GM23338 (cell line): ENCODE results near the gene ZNF292. TPM values are rescaled to one million over a fixed set of nuclear protein-coding genes. Genes with fewer than 3 reads are reported as not detected.

ENCODE experiments used
- ATAC-seq: fragments of 200-7000 bp; cut with Tn5 transposase; 3 replicates; pipeline ENCODE4 v1.9.1; 2020
- DNase-seq: peaks from one replicate; pipeline ENCODE4 v3.0.0-alpha.2; 2015; ENCODE audit warnings: low spot score
- H2AFZ ChIP-seq: fragments of 200-600 bp; sonication (generic); 2 replicates; pipeline ENCODE4 v1.8.0; 2016; ENCODE audit warnings: antibody characterized with exemption, mild to moderate bottlenecking, moderate library complexity
- H3F3A ChIP-seq: fragments of 200-600 bp; sonication (generic); replicated peaks from 2 replicates; pipeline ENCODE4 v1.8.0; 2017; ENCODE audit warnings: antibody characterized with exemption, mixed run types, low read depth
- H3K27ac ChIP-seq: fragments of 200-600 bp; sonication (generic); 2 replicates; pipeline ENCODE4 v1.6.1; 2016; ENCODE audit warnings: low read depth
- H3K27me3 ChIP-seq: fragments of 200-600 bp; sonication (generic); 2 replicates; pipeline ENCODE4 v1.8.0; 2016; ENCODE audit warnings: mild to moderate bottlenecking, mixed run types, moderate library complexity; ENCODE audit not compliant: insufficient read depth
- H3K36me3 ChIP-seq: fragments of 200-600 bp; sonication (generic); 2 replicates; pipeline ENCODE4 v1.8.0; 2016; ENCODE audit warnings: mild to moderate bottlenecking; ENCODE audit not compliant: insufficient read depth
- H3K4me1 ChIP-seq: fragments of 200-600 bp; sonication (generic); 2 replicates; pipeline ENCODE4 v1.8.0; 2016; ENCODE audit warnings: mild to moderate bottlenecking, moderate library complexity; ENCODE audit not compliant: insufficient read depth
- H3K4me2 ChIP-seq: fragments of 200-600 bp; sonication (generic); 2 replicates; pipeline ENCODE4 v1.7.1; 2017; ENCODE audit warnings: mixed run types
- H3K4me3 ChIP-seq: fragments of 200-600 bp; sonication (generic); 2 replicates; pipeline ENCODE4 v1.6.1; 2016; ENCODE audit warnings: mixed run types
- H3K79me2 ChIP-seq: fragments of 200-600 bp; sonication (generic); replicated peaks from 2 replicates; pipeline ENCODE4 v1.8.0; 2017; ENCODE audit warnings: mild to moderate bottlenecking; ENCODE audit not compliant: insufficient read depth
- H3K9me2 ChIP-seq: fragments of 200-600 bp; sonication (generic); 2 replicates; pipeline ENCODE4 v1.8.0; 2017; ENCODE audit not compliant: insufficient read depth
- H4K20me1 ChIP-seq: fragments of 200-600 bp; sonication (generic); replicated peaks from 2 replicates; pipeline ENCODE4 v1.8.0; 2017; ENCODE audit warnings: mild to moderate bottlenecking; ENCODE audit not compliant: insufficient read depth
- H3K27ac Mint-ChIP-seq: 2 replicates; pipeline ENCODE4 v1.8.0; 2020; ENCODE audit warnings: inconsistent platforms, mild to moderate bottlenecking, moderate library complexity, mixed read lengths
- H3K27me3 Mint-ChIP-seq: 3 replicates; pipeline ENCODE4 v1.8.0; 2022; ENCODE audit warnings: low read depth, mild to moderate bottlenecking, moderate library complexity, mixed read lengths, inconsistent platforms; ENCODE audit not compliant: insufficient read depth, poor library complexity
- H3K36me3 Mint-ChIP-seq: 3 replicates; pipeline ENCODE4 v1.8.0; 2021; ENCODE audit warnings: low read depth, mild to moderate bottlenecking, inconsistent platforms, moderate library complexity, mixed read lengths
- H3K4me1 Mint-ChIP-seq: 3 replicates; pipeline ENCODE4 v1.8.0; 2020; ENCODE audit warnings: mild to moderate bottlenecking, inconsistent platforms, mixed read lengths
- H3K4me3 Mint-ChIP-seq: 3 replicates; pipeline ENCODE4 v1.8.0; 2021; ENCODE audit warnings: moderate library complexity, mild to moderate bottlenecking, inconsistent platforms, mixed read lengths
- H3K9me3 Mint-ChIP-seq: 3 replicates; pipeline ENCODE4 v1.8.0; 2020; ENCODE audit warnings: moderate library complexity, mild to moderate bottlenecking, inconsistent platforms, mixed read lengths
- EZH2 ChIP-seq: fragments of 200-600 bp; sonication (generic); IDR thresholded peaks from one replicate; pipeline ENCODE4 v1.8.0; 2017; ENCODE audit warnings: antibody characterized with exemption, mild to moderate bottlenecking, low read depth; ENCODE audit not compliant: unreplicated experiment
- EZH2phosphoT487 ChIP-seq: fragments of 200-600 bp; sonication (generic); IDR thresholded peaks from one replicate; pipeline ENCODE4 v1.8.1; 2018; ENCODE audit warnings: antibody characterized with exemption; ENCODE audit not compliant: unreplicated experiment
- NANOG ChIP-seq: IDR thresholded peaks from 2 replicates; pipeline ENCODE4 v1.6.1; 2016; ENCODE audit warnings: antibody characterized with exemption, borderline replicate concordance
- POLR2AphosphoS5 ChIP-seq: IDR thresholded peaks from 2 replicates; pipeline ENCODE4 v1.6.1; 2016; ENCODE audit warnings: antibody characterized with exemption, low read depth
- STAT1 ChIP-seq: IDR thresholded peaks from one replicate; pipeline ENCODE4 v1.6.1; 2016; ENCODE audit warnings: antibody characterized with exemption; ENCODE audit not compliant: unreplicated experiment
- ZNF114 ChIP-seq: fragments of 250-450 bp; sonication (Bioruptor Pico); IDR thresholded peaks from 2 replicates; pipeline ENCODE4 v1.5.0; 2020; ENCODE audit warnings: mild to moderate bottlenecking, moderate library complexity
- ZNF331 ChIP-seq: fragments of 250-450 bp; sonication (Bioruptor Pico); IDR thresholded peaks from 2 replicates; pipeline ENCODE4 v1.5.0; 2020; ENCODE audit warnings: low read depth, mild to moderate bottlenecking, moderate library complexity
- polyA plus RNA-seq: library from polyadenylated mRNA; unstranded; fragments of >200 nt; fragmentation: Nextera tagmentation; extraction: Ambion mirVana; gene quantifications from 2 replicates; pipeline ENCODE4 v1.2.1, GENCODE V29; 2016
- total RNA-seq: library from RNA; depleted of rRNA; stranded (reverse); fragments of >200 nt; shearing (Covaris generic); gene quantifications from 2 replicates; pipeline ENCODE4 v1.2.3, GENCODE V29; 2014
- TF ChIP-seq, protein P1 (sequence below): fragments of 250-450 bp; sonication (Bioruptor Pico); IDR thresholded peaks from 2 replicates; pipeline ENCODE4 v1.5.0; 2020; ENCODE audit warnings: mild to moderate bottlenecking, moderate library complexity
- TF ChIP-seq, protein P2 (sequence below), 2 experiments: fragments of 200-600 bp in 1 of 2; sonication (generic) in 1 of 2; conservative IDR thresholded peaks; 2 replicates each; pipeline versions ENCODE4 v1.5.1 to v1.6.1; 2016 to 2017; ENCODE audit warnings: antibody characterized with exemption in 2 of 2, low read depth in 2 of 2, mild to moderate bottlenecking in 2 of 2, moderate library complexity in 1 of 2
- TF ChIP-seq, protein P3 (sequence below): IDR thresholded peaks from one replicate; pipeline ENCODE4 v1.6.1; 2018; ENCODE audit warnings: antibody characterized with exemption; ENCODE audit not compliant: unreplicated experiment

ZNF292 gene
- total and polyA plus RNA-seq, 2 experiments from 2014 or later, result 45.7 to 67.9 TPM

DNA sequence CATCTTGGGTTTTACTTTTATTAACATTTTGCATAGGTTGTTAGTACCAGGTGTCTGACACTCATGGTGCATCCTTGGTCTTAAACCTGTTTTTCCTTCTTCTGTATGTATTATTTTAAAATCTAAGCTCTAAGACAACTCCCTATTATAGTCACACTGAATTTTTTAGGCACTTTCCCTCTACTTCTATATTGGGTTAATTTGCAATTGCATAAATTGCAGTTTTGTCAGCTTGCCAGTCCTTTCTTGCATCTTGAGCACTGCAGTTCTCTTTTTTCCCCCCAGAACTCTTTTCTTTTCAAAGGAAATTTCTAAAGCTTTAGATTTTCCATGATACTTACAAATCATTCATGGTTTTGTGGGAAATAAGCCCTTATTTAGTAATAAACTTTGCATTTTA is 70.6 kb downstream of the ZNF292 start:
- peaks cover 2% of the 10 kb centered on the region; the same call in 1 of the 2 replicates for H3K4me1 ChIP-seq
- TF ChIP-seq ZNF114 (CRISPR knock-in tag) (no peak), EZH2 (no peak), NANOG (no peak), EZH2phosphoT487 (no peak), POLR2AphosphoS5 (no peak), ZNF331 (CRISPR knock-in tag) (no peak), STAT1 (no peak)
- TF ChIP-seq, protein P1, sequence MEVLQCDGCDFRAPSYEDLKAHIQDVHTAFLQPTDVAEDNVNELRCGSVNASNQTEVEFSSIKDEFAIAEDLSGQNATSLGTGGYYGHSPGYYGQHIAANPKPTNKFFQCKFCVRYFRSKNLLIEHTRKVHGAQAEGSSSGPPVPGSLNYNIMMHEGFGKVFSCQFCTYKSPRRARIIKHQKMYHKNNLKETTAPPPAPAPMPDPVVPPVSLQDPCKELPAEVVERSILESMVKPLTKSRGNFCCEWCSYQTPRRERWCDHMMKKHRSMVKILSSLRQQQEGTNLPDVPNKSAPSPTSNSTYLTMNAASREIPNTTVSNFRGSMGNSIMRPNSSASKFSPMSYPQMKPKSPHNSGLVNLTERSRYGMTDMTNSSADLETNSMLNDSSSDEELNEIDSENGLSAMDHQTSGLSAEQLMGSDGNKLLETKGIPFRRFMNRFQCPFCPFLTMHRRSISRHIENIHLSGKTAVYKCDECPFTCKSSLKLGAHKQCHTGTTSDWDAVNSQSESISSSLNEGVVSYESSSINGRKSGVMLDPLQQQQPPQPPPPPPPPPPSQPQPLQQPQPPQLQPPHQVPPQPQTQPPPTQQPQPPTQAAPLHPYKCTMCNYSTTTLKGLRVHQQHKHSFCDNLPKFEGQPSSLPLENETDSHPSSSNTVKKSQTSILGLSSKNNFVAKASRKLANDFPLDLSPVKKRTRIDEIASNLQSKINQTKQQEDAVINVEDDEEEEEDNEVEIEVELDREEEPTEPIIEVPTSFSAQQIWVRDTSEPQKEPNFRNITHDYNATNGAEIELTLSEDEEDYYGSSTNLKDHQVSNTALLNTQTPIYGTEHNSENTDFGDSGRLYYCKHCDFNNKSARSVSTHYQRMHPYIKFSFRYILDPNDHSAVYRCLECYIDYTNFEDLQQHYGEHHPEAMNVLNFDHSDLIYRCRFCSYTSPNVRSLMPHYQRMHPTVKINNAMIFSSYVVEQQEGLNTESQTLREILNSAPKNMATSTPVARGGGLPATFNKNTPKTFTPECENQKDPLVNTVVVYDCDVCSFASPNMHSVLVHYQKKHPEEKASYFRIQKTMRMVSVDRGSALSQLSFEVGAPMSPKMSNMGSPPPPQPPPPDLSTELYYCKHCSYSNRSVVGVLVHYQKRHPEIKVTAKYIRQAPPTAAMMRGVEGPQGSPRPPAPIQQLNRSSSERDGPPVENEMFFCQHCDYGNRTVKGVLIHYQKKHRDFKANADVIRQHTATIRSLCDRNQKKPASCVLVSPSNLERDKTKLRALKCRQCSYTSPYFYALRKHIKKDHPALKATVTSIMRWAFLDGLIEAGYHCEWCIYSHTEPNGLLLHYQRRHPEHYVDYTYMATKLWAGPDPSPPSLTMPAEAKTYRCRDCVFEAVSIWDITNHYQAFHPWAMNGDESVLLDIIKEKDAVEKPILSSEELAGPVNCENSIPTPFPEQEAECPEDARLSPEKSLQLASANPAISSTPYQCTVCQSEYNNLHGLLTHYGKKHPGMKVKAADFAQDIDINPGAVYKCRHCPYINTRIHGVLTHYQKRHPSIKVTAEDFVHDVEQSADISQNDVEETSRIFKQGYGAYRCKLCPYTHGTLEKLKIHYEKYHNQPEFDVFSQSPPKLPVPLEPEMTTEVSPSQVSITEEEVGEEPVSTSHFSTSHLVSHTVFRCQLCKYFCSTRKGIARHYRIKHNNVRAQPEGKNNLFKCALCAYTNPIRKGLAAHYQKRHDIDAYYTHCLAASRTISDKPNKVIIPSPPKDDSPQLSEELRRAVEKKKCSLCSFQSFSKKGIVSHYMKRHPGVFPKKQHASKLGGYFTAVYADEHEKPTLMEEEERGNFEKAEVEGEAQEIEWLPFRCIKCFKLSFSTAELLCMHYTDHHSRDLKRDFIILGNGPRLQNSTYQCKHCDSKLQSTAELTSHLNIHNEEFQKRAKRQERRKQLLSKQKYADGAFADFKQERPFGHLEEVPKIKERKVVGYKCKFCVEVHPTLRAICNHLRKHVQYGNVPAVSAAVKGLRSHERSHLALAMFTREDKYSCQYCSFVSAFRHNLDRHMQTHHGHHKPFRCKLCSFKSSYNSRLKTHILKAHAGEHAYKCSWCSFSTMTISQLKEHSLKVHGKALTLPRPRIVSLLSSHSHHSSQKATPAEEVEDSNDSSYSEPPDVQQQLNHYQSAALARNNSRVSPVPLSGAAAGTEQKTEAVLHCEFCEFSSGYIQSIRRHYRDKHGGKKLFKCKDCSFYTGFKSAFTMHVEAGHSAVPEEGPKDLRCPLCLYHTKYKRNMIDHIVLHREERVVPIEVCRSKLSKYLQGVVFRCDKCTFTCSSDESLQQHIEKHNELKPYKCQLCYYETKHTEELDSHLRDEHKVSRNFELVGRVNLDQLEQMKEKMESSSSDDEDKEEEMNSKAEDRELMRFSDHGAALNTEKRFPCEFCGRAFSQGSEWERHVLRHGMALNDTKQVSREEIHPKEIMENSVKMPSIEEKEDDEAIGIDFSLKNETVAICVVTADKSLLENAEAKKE (CRISPR knock-in tag), result no peak
- TF ChIP-seq, protein P2, sequence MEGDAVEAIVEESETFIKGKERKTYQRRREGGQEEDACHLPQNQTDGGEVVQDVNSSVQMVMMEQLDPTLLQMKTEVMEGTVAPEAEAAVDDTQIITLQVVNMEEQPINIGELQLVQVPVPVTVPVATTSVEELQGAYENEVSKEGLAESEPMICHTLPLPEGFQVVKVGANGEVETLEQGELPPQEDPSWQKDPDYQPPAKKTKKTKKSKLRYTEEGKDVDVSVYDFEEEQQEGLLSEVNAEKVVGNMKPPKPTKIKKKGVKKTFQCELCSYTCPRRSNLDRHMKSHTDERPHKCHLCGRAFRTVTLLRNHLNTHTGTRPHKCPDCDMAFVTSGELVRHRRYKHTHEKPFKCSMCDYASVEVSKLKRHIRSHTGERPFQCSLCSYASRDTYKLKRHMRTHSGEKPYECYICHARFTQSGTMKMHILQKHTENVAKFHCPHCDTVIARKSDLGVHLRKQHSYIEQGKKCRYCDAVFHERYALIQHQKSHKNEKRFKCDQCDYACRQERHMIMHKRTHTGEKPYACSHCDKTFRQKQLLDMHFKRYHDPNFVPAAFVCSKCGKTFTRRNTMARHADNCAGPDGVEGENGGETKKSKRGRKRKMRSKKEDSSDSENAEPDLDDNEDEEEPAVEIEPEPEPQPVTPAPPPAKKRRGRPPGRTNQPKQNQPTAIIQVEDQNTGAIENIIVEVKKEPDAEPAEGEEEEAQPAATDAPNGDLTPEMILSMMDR (conservative IDR thresholded peaks at IDR 0.05; ENCODE audit: low read depth in 2 of 2), result no peak
- TF ChIP-seq, protein P3, sequence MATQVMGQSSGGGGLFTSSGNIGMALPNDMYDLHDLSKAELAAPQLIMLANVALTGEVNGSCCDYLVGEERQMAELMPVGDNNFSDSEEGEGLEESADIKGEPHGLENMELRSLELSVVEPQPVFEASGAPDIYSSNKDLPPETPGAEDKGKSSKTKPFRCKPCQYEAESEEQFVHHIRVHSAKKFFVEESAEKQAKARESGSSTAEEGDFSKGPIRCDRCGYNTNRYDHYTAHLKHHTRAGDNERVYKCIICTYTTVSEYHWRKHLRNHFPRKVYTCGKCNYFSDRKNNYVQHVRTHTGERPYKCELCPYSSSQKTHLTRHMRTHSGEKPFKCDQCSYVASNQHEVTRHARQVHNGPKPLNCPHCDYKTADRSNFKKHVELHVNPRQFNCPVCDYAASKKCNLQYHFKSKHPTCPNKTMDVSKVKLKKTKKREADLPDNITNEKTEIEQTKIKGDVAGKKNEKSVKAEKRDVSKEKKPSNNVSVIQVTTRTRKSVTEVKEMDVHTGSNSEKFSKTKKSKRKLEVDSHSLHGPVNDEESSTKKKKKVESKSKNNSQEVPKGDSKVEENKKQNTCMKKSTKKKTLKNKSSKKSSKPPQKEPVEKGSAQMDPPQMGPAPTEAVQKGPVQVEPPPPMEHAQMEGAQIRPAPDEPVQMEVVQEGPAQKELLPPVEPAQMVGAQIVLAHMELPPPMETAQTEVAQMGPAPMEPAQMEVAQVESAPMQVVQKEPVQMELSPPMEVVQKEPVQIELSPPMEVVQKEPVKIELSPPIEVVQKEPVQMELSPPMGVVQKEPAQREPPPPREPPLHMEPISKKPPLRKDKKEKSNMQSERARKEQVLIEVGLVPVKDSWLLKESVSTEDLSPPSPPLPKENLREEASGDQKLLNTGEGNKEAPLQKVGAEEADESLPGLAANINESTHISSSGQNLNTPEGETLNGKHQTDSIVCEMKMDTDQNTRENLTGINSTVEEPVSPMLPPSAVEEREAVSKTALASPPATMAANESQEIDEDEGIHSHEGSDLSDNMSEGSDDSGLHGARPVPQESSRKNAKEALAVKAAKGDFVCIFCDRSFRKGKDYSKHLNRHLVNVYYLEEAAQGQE, result no peak
- no peak overlapping the region for H3K4me3 ChIP-seq
- H3K27me3 ChIP-seq, result no peaks in the 10 kb centered on the region
- H3K4me2 ChIP-seq, result no peak overlapping the region
- H3K4me1 Mint-ChIP-seq, result peaks cover 11% of the 10 kb centered on the region; the same call in 2 of the 3 replicates
- H3K79me2 ChIP-seq, result peaks cover 22% of the 10 kb centered on the region
- no peaks in the 10 kb centered on the region for H3K9me2 ChIP-seq
- H3K36me3 Mint-ChIP-seq, result peaks cover 57% of the 10 kb centered on the region
- H4K20me1 ChIP-seq, result no peaks in the 10 kb centered on the region
- ATAC-seq, result no peak
- no peaks in the 10 kb centered on the region for H3K27me3 Mint-ChIP-seq
- H3K27ac ChIP-seq, result no peak overlapping the region
- H2AFZ ChIP-seq, result no peak overlapping the region
- no peaks in the 10 kb centered on the region for H3F3A ChIP-seq
- no peak overlapping the region for H3K27ac Mint-ChIP-seq
- no peak for DNase-seq
- H3K9me3 Mint-ChIP-seq, result no peaks in the 10 kb centered on the region
- H3K4me3 Mint-ChIP-seq, result no peak overlapping the region
- H3K36me3 ChIP-seq, result peaks cover 5% of the 10 kb centered on the region; the same call in 1 of the 2 replicates
